ENCODE measurements around the gene AGAP5. TPM values are rescaled to one million over a fixed set of nuclear protein-coding genes. Genes with fewer than 3 reads are reported as not detected.

Gene AGAP5
- total and polyA plus RNA-seq, 2 experiments from 2014 or later, result 0.80 to 3.9 TPM

DNA sequence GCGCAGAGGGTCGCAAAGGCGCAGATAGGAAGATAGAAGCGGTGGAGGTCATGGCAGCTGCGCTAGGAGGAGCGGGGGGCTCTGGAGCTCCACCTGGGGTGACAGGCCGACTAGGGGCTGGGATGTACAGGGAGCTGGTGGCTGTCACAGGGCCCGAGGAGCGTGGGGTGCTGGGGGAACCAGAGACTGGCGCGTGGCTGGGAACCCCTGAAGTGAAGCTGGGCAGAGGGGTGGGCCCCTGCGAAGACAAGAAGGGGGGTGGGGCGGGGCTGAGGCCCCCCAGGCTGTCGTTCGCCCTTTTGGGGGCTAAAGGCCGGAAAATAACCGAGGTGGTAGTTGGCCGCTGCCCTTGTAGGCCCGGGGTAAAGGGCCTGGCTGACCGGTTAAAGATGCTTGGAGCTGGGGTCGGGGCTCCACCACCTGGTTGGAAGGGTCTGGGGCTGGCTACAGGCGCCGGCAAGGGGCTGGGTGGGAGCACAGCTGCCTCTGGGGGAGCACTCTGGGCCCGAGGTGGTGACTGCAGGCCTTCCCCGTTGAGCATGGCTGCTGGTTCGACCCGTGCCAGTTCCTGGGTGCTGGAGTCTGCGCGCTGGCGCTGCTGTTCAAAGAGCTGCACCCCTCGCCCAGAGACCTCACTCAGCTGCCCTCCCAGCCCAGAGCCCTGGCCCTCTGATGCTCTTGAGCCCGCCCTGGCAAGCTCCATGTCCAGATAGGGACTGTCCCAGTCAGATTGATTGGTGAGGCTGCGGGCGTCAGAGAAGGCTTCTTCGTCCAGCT lies 49.8 kb downstream of the AGAP5 start:
- Histone ChIP-seq H3K9me3 (ENCODE audit: low read depth) (no peaks in the 10 kb centered on the region), H3K79me2 (ENCODE audit: insufficient read depth) (no peaks in the 10 kb centered on the region), H3K36me3 (ENCODE audit: low read depth) (no peaks in the 10 kb centered on the region), H3K9ac (peak overlapping the region; percentile 89), H3K27ac (no peak overlapping the region), H3K9me2 (ENCODE audit: insufficient read depth) (no peaks in the 10 kb centered on the region), H3F3A (ENCODE audit: insufficient read depth) (peaks cover 23% of the 10 kb centered on the region), H2AFZ (peak overlapping the region; percentile 98), H3K4me2 (ENCODE audit: unreplicated experiment) (peak overlapping the region; percentile 92), H3K4me1 (ENCODE audit: insufficient read depth) (peaks cover 41% of the 10 kb centered on the region), H4K20me1 (ENCODE audit: insufficient read depth) (no peaks in the 10 kb centered on the region), H3K27me3 (replicated peaks; ENCODE audit: insufficient read depth) (no peaks in the 10 kb centered on the region), H3K4me3 (peak overlapping the region; percentile 74)
- DNase-seq, result peak; percentile 55
- 3 to 9% methylated on average over 18 to 34 of the region's 35 CpGs for WGBS, 2 experiments (ENCODE audit: low coverage in 1 of 2, low lambda C conversion rate in 2 of 2, missing lambda C conversion rate in 2 of 2)
- TF ChIP-seq EZH2 (IDR thresholded peaks at IDR 0.05; ENCODE audit: insufficient read depth, poor library complexity, severe bottlenecking) (no peak), EZH2phosphoT487 (IDR thresholded peaks at IDR 0.05; ENCODE audit: insufficient read depth, low read depth) (no peak)
- in situ Hi-C loops (cut with MboI), result no loop called here

DNA sequence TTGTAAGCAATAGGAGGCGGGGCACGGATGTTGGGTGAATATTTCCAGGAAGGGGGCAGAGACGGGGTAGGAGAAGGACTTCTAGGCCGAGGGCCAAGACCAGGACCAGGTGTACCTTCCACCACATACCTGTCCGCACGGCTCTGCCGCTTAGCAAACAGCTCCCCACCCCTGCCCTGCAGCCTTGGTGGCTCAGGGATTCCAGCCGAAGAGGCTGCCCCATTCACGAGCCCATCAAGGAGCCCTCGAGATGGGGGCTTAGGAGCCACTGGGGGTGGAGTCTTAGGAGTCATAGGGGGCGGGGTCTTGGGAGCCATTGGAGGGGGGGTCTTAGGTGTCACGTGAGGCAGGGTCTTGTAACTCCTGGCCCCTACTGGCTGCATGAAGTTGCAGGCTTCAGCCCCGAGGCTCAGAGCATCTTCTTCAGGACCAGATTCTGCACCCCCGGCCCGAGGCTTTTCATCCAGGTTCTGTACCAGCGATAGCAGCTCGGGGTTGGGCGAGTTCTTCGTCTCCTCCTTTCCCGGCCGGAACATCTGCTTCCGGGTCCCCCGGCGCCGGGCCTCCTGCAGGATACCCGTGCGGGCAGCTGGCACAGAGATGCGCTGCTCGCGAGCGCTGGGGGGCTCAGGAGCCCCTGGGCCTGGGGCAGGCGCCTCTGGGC lies 50.6 kb downstream of the AGAP5 start:
- H3K4me3 ChIP-seq, result peak overlapping the region; percentile 74
- TF ChIP-seq EZH2 (IDR thresholded peaks at IDR 0.05; ENCODE audit: insufficient read depth, poor library complexity, severe bottlenecking), result no peak
- no peak for TF ChIP-seq EZH2phosphoT487 (IDR thresholded peaks at IDR 0.05; ENCODE audit: insufficient read depth, low read depth)
- in situ Hi-C loops (cut with MboI), result no loop called here
- peak overlapping the region; percentile 98 for H2AFZ ChIP-seq
- no peaks in the 10 kb centered on the region for H3K9me3 ChIP-seq (ENCODE audit: low read depth)
- no peaks in the 10 kb centered on the region for H3K79me2 ChIP-seq (ENCODE audit: insufficient read depth)
- H3K9ac ChIP-seq, result peak overlapping the region; percentile 89
- peak; percentile 78 for DNase-seq
- peak overlapping the region; percentile 92 for H3K4me2 ChIP-seq (ENCODE audit: unreplicated experiment)
- H3K36me3 ChIP-seq (ENCODE audit: low read depth), result no peaks in the 10 kb centered on the region
- H3K27ac ChIP-seq, result no peak overlapping the region
- H3K9me2 ChIP-seq (ENCODE audit: insufficient read depth), result no peaks in the 10 kb centered on the region
- H4K20me1 ChIP-seq (ENCODE audit: insufficient read depth), result no peaks in the 10 kb centered on the region
- WGBS, 2 experiments (ENCODE audit: low coverage in 1 of 2, low lambda C conversion rate in 2 of 2, missing lambda C conversion rate in 2 of 2), result 7% methylated on average over 29 to 32 of the region's 32 CpGs
- H3K4me1 ChIP-seq (ENCODE audit: insufficient read depth), result peaks cover 41% of the 10 kb centered on the region
- peaks cover 23% of the 10 kb centered on the region for H3F3A ChIP-seq (ENCODE audit: insufficient read depth)
- no peaks in the 10 kb centered on the region for H3K27me3 ChIP-seq (replicated peaks; ENCODE audit: insufficient read depth)

DNA sequence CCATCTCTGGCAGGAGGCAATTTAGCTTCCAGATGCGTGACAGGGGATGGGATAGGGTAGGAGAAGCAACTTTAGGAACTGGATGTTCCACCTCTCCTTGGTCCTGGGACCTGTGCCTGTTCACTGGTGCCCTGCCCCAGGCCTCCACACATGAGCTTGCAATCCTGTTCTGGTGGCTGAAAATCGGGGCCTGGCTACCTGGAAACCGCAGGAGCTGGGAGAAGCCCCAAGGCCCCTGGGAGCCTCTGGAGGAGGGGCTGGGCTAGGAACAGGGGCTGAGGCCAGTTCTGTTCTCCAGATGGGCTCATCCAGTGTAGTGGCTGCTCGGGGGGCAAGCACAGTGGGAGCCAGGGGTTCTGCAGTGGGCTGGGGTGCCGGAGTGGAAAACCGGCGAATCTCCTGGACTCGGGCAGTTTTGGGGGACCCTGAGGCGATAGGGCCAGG lies 51.3 kb downstream of the AGAP5 start:
- H3K4me1 ChIP-seq (ENCODE audit: insufficient read depth), result peaks cover 44% of the 10 kb centered on the region
- no peak overlapping the region for H3K4me2 ChIP-seq (ENCODE audit: unreplicated experiment)
- H3K27ac ChIP-seq, result no peak overlapping the region
- H3K79me2 ChIP-seq (ENCODE audit: insufficient read depth), result no peaks in the 10 kb centered on the region
- no peak for TF ChIP-seq EZH2phosphoT487 (IDR thresholded peaks at IDR 0.05; ENCODE audit: insufficient read depth, low read depth)
- TF ChIP-seq EZH2 (IDR thresholded peaks at IDR 0.05; ENCODE audit: insufficient read depth, poor library complexity, severe bottlenecking), result no peak
- DNase-seq, result no peak
- H2AFZ ChIP-seq, result peak overlapping the region; percentile 98
- in situ Hi-C loops (cut with MboI), result no loop called here
- 50 to 62% methylated on average over 9 of the region's 9 CpGs for WGBS, 2 experiments (ENCODE audit: low coverage in 1 of 2, low lambda C conversion rate in 2 of 2, missing lambda C conversion rate in 2 of 2)
- H3K4me3 ChIP-seq, result no peak overlapping the region
- H3K27me3 ChIP-seq (replicated peaks; ENCODE audit: insufficient read depth), result no peaks in the 10 kb centered on the region
- H3F3A ChIP-seq (ENCODE audit: insufficient read depth), result peaks cover 23% of the 10 kb centered on the region
- no peaks in the 10 kb centered on the region for H3K36me3 ChIP-seq (ENCODE audit: low read depth)
- no peaks in the 10 kb centered on the region for H4K20me1 ChIP-seq (ENCODE audit: insufficient read depth)
- no peak overlapping the region for H3K9ac ChIP-seq
- no peaks in the 10 kb centered on the region for H3K9me2 ChIP-seq (ENCODE audit: insufficient read depth)
- no peaks in the 10 kb centered on the region for H3K9me3 ChIP-seq (ENCODE audit: low read depth)

DNA sequence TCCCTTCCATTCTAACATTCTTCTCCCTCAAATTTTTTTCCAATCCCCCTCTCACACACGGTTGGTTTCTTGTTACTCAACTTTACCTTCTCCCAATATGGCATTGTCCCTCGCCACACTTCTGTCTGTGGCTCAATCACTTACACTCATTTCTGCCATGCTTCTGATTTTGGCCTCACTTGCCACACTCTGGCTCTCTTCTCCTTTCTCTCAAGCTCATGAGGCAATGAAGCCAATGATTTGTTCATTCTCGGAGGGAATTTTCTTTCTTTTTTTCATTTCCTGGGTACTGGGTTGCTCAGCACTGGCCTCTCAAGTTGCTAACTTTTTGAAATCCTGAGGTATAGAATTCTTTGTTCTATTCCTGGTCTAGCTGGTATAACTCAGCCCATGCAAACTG lies 52.7 kb downstream of the AGAP5 start:
- Histone ChIP-seq H4K20me1 (ENCODE audit: insufficient read depth) (no peaks in the 10 kb centered on the region), H3K4me1 (ENCODE audit: insufficient read depth) (peaks cover 39% of the 10 kb centered on the region), H3K4me2 (ENCODE audit: unreplicated experiment) (no peak overlapping the region), H3K36me3 (ENCODE audit: low read depth) (no peaks in the 10 kb centered on the region), H3K79me2 (ENCODE audit: insufficient read depth) (no peaks in the 10 kb centered on the region), H3K4me3 (no peak overlapping the region), H3K9me2 (ENCODE audit: insufficient read depth) (no peaks in the 10 kb centered on the region), H3K9me3 (ENCODE audit: low read depth) (no peaks in the 10 kb centered on the region), H3K27ac (no peak overlapping the region), H3K9ac (no peak overlapping the region), H2AFZ (no peak overlapping the region), H3F3A (ENCODE audit: insufficient read depth) (peaks cover 16% of the 10 kb centered on the region), H3K27me3 (replicated peaks; ENCODE audit: insufficient read depth) (no peaks in the 10 kb centered on the region)
- TF ChIP-seq EZH2 (IDR thresholded peaks at IDR 0.05; ENCODE audit: insufficient read depth, poor library complexity, severe bottlenecking) (no peak), EZH2phosphoT487 (IDR thresholded peaks at IDR 0.05; ENCODE audit: insufficient read depth, low read depth) (no peak)
- WGBS, 2 experiments (ENCODE audit: low coverage in 1 of 2, low lambda C conversion rate in 2 of 2, missing lambda C conversion rate in 2 of 2), result 62 to 68% methylated on average over 3 of the region's 3 CpGs
- DNase-seq, result no peak
- in situ Hi-C loops (cut with MboI), result no loop called here
